Rectal smooth muscle tissue (tissue), 1 donor: Measurements from ENCODE around the gene STX16.
A peak's percentile ranks its signal among the peaks of the same experiment; 100 is the strongest.
"Not testable (repeated sequence)": the region's sequence is repeated elsewhere in the genome, so short reads cannot be mapped to it uniquely, and the experiment has no call there.

Source experiments
- H3K27ac ChIP-seq: one replicate; pipeline ENCODE4 v1.7.0; 2013; ENCODE audit warnings: low read depth, low read length, inconsistent platforms
- H3K27me3 ChIP-seq: one replicate; pipeline ENCODE4 v1.7.0; 2013; ENCODE audit warnings: low read length; ENCODE audit not compliant: control insufficient read depth, insufficient read depth
- H3K36me3 ChIP-seq: one replicate; pipeline ENCODE4 v1.7.0; 2013; ENCODE audit warnings: low read length; ENCODE audit not compliant: control insufficient read depth, insufficient read depth
- H3K4me1 ChIP-seq: one replicate; pipeline ENCODE4 v1.7.0; 2013; ENCODE audit warnings: low read length; ENCODE audit not compliant: control insufficient read depth, insufficient read depth
- H3K4me3 ChIP-seq: one replicate; pipeline ENCODE4 v1.7.0; 2013; ENCODE audit warnings: low read length
- H3K9ac ChIP-seq: one replicate; pipeline ENCODE4 v1.7.0; 2013; ENCODE audit warnings: low read length

Gene STX16

GRCh38 chr20:58646257-58646656 is 4.8 kb upstream of the STX16 start:
- no peak overlapping the region for H3K9ac ChIP-seq
- no peaks in the 10 kb centered on the region for H3K36me3 ChIP-seq
- H3K27ac ChIP-seq: no peak overlapping the region
- no peak overlapping the region for H3K4me3 ChIP-seq
- H3K4me1 ChIP-seq: peaks cover 15% of the 10 kb centered on the region
- no peaks in the 10 kb centered on the region for H3K27me3 ChIP-seq

- no peaks in the 10 kb centered on the region for H3K27me3 ChIP-seq
- no peaks in the 10 kb centered on the region for H3K36me3 ChIP-seq
- H3K4me3 ChIP-seq: no peak overlapping the region
- no peak overlapping the region for H3K9ac ChIP-seq
- H3K4me1 ChIP-seq: peaks cover 16% of the 10 kb centered on the region
- peak overlapping the region; percentile 9 for H3K27ac ChIP-seq
Measured at GRCh38 chr20:58646703-58647102, 4.4 kb upstream of the STX16 start.

- no peaks in the 10 kb centered on the region for H3K36me3 ChIP-seq
- peaks cover 17% of the 10 kb centered on the region for H3K4me1 ChIP-seq
- peak overlapping the region; percentile 84 for H3K27ac ChIP-seq
- H3K9ac ChIP-seq: no peak overlapping the region
- H3K4me3 ChIP-seq: no peak overlapping the region
- H3K27me3 ChIP-seq: no peaks in the 10 kb centered on the region
Measured at GRCh38 chr20:58647162-58647795, 3.8 kb upstream of the STX16 start.

GRCh38 chr20:58647796-58648501 is 3.1 kb upstream of the STX16 start:
- peaks cover 23% of the 10 kb centered on the region for H3K4me1 ChIP-seq

GRCh38 chr20:58648502-58648825 is 2.6 kb upstream of the STX16 start:
- not testable (repeated sequence) for H3K27ac ChIP-seq, H3K4me3 ChIP-seq, H3K27me3 ChIP-seq, H3K36me3 ChIP-seq, H3K9ac ChIP-seq
- H3K4me1 ChIP-seq: peaks cover 24% of the 10 kb centered on the region

More at GRCh38 chr20:58647796-58648501, 3.1 kb upstream of the STX16 start:
- Histone ChIP-seq H3K36me3 (no peaks in the 10 kb centered on the region), H3K27me3 (no peaks in the 10 kb centered on the region), H3K9ac (no peak overlapping the region), H3K4me3 (no peak overlapping the region), H3K27ac (peak overlapping the region; percentile 84)

- Histone ChIP-seq H3K27me3 (no peaks in the 10 kb centered on the region), H3K36me3 (no peaks in the 10 kb centered on the region), H3K27ac (peak overlapping the region; percentile 98), H3K4me3 (peak overlapping the region; percentile 98), H3K9ac (no peak overlapping the region), H3K4me1 (peaks cover 24% of the 10 kb centered on the region)
Measured at GRCh38 chr20:58649288-58650180, 1.5 kb upstream of the STX16 start.

GRCh38 chr20:58650181-58650775 is 805 bp upstream of the STX16 start:
- H3K9ac ChIP-seq: no peak overlapping the region
- peak overlapping the region; percentile 98 for H3K4me3 ChIP-seq
- no peaks in the 10 kb centered on the region for H3K27me3 ChIP-seq
- H3K27ac ChIP-seq: peak overlapping the region; percentile 98
- H3K4me1 ChIP-seq: peaks cover 23% of the 10 kb centered on the region
- H3K36me3 ChIP-seq: no peaks in the 10 kb centered on the region

GRCh38 chr20:58651559-58651945 is 469 bp downstream of the STX16 start:
- H3K4me1 ChIP-seq: peaks cover 22% of the 10 kb centered on the region
- H3K36me3 ChIP-seq: no peaks in the 10 kb centered on the region
- H3K27me3 ChIP-seq: no peaks in the 10 kb centered on the region
- peak overlapping the region; percentile 98 for H3K4me3 ChIP-seq
- H3K27ac ChIP-seq: peak overlapping the region; percentile 98
- H3K9ac ChIP-seq: peak overlapping the region; percentile 98

- no peaks in the 10 kb centered on the region for H3K36me3 ChIP-seq
- H3K27ac ChIP-seq: peak overlapping the region; percentile 98
- H3K9ac ChIP-seq: peak overlapping the region; percentile 98
- H3K4me3 ChIP-seq: peak overlapping the region; percentile 98
- H3K4me1 ChIP-seq: peaks cover 17% of the 10 kb centered on the region
- H3K27me3 ChIP-seq: no peaks in the 10 kb centered on the region
Measured at GRCh38 chr20:58651946-58652605, 993 bp downstream of the STX16 start.

- Histone ChIP-seq H3K4me3 (peak overlapping the region; percentile 98), H3K27me3 (no peaks in the 10 kb centered on the region)
Measured at GRCh38 chr20:58652606-58653294, 1.7 kb downstream of the STX16 start.

GRCh38 chr20:58654337-58654736 is 3.3 kb downstream of the STX16 start:
- Histone ChIP-seq H3K36me3 (no peaks in the 10 kb centered on the region), H3K9ac (no peak overlapping the region), H3K27ac (no peak overlapping the region), H3K4me3 (no peak overlapping the region), H3K27me3 (no peaks in the 10 kb centered on the region), H3K4me1 (peaks cover 9% of the 10 kb centered on the region)

More at GRCh38 chr20:58652606-58653294, 1.7 kb downstream of the STX16 start:
- peak overlapping the region; percentile 24 for H3K9ac ChIP-seq
- no peaks in the 10 kb centered on the region for H3K36me3 ChIP-seq
- H3K27ac ChIP-seq: peak overlapping the region; percentile 98
- peaks cover 10% of the 10 kb centered on the region for H3K4me1 ChIP-seq
